WTC11 (cell line): ENCODE results near the gene GLRB. TPM values are rescaled to one million over a fixed set of nuclear protein-coding genes. Genes with fewer than 3 reads are reported as not detected.

Experiments
- ATAC-seq: fragments of 200-7000 bp; cut with Tn5 transposase; 2 replicates; pipeline ENCODE4 v1.10.0; 2021; ENCODE audit warnings: mild to moderate bottlenecking, moderate library complexity
- CTCF ChIA-PET: fragments of 300-600 bp; sonication (Branson Sonifier 250); formaldehyde crosslinking; loops from one replicate; lab custom pipeline; 2021; ENCODE audit warnings: antibody characterized with exemption; lab: Charles Lee
- POLR2A ChIA-PET: fragments of 350-600 bp; sonication (Branson Sonifier 250); formaldehyde crosslinking; loops from one replicate; lab custom pipeline; 2021; ENCODE audit warnings: antibody characterized with exemption; lab: Charles Lee
- DNase-seq: peaks from one replicate; pipeline ENCODE4 v3.0.0; 2021; ENCODE audit warnings: low spot score
- H3K27ac Mint-ChIP-seq: 2 replicates; pipeline ENCODE4 v1.8.0; 2021; ENCODE audit warnings: mixed read lengths
- H3K27me3 Mint-ChIP-seq: 2 replicates; pipeline ENCODE4 v1.8.0; 2021; ENCODE audit warnings: low read depth, mild to moderate bottlenecking, moderate library complexity, mixed read lengths
- H3K36me3 Mint-ChIP-seq: 2 replicates; pipeline ENCODE4 v1.8.0; 2021; ENCODE audit warnings: mixed read lengths
- H3K4me1 Mint-ChIP-seq: 2 replicates; pipeline ENCODE4 v1.8.0; 2022; ENCODE audit warnings: mixed read lengths
- H3K4me3 Mint-ChIP-seq: 2 replicates; pipeline ENCODE4 v1.8.0; 2021; ENCODE audit warnings: mild to moderate bottlenecking, moderate library complexity, mixed read lengths
- H3K9me3 Mint-ChIP-seq: 2 replicates; pipeline ENCODE4 v1.8.0; 2021; ENCODE audit warnings: mixed read lengths
- CBFB ChIP-seq: sonication (generic); formaldehyde crosslinking; IDR thresholded peaks from 2 replicates; pipeline ENCODE4 v1.8.1; 2022; ENCODE audit warnings: mild to moderate bottlenecking, low read depth, missing genetic modification reagents
- CDX4 ChIP-seq: fragments of 250-450 bp; sonication (Bioruptor Pico); IDR thresholded peaks from 2 replicates; pipeline ENCODE4 v1.9.0; 2021; ENCODE audit warnings: moderate library complexity, mild to moderate bottlenecking, inconsistent platforms, borderline replicate concordance
- FOXJ3 ChIP-seq: sonication (generic); formaldehyde crosslinking; IDR thresholded peaks from 2 replicates; pipeline ENCODE4 v1.9.0; 2021; ENCODE audit warnings: missing genetic modification reagents, mild to moderate bottlenecking, borderline replicate concordance
- GTF2I ChIP-seq: fragments of 250-450 bp; sonication (Bioruptor Pico); conservative IDR thresholded peaks from 2 replicates; pipeline ENCODE4 v1.4.0; 2021; ENCODE audit warnings: mild to moderate bottlenecking
- NFE2L1 ChIP-seq: sonication (generic); formaldehyde crosslinking; IDR thresholded peaks from 2 replicates; pipeline ENCODE4 v1.8.1; 2023; ENCODE audit warnings: missing genetic modification reagents
- NR1H2 ChIP-seq: sonication (generic); formaldehyde crosslinking; IDR thresholded peaks from 2 replicates; pipeline ENCODE4 v1.9.0; 2021; ENCODE audit warnings: mild to moderate bottlenecking, moderate library complexity, missing genetic modification reagents
- SP1 ChIP-seq: sonication (generic); formaldehyde crosslinking; conservative IDR thresholded peaks from 2 replicates; pipeline ENCODE4 v1.8.1; 2022; ENCODE audit warnings: missing genetic modification reagents
- TEAD1 ChIP-seq: sonication (generic); formaldehyde crosslinking; IDR thresholded peaks from 2 replicates; pipeline ENCODE4 v1.8.0; 2022; ENCODE audit warnings: mild to moderate bottlenecking, missing genetic modification reagents
- TP53 ChIP-seq: sonication (generic); formaldehyde crosslinking; IDR thresholded peaks from 2 replicates; pipeline ENCODE4 v1.8.1; 2023; ENCODE audit warnings: mild to moderate bottlenecking, missing genetic modification reagents
- ZBTB21 ChIP-seq: sonication (generic); formaldehyde crosslinking; IDR thresholded peaks from 2 replicates; pipeline ENCODE4 v1.8.1; 2023; ENCODE audit warnings: mild to moderate bottlenecking, missing genetic modification reagents, borderline replicate concordance
- ZMAT4 ChIP-seq: fragments of 250-450 bp; sonication (Bioruptor Pico); IDR thresholded peaks from 2 replicates; pipeline ENCODE4 v1.9.0; 2021; ENCODE audit warnings: mild to moderate bottlenecking
- ZNF219 ChIP-seq: sonication (generic); formaldehyde crosslinking; IDR thresholded peaks from 2 replicates; pipeline ENCODE4 v1.8.0; 2023; ENCODE audit warnings: missing genetic modification reagents, mild to moderate bottlenecking, borderline replicate concordance
- ZNF317 ChIP-seq: sonication (generic); formaldehyde crosslinking; IDR thresholded peaks from 2 replicates; pipeline ENCODE4 v1.8.1; 2023; ENCODE audit warnings: low read depth, mild to moderate bottlenecking, moderate library complexity, missing genetic modification reagents, borderline replicate concordance
- ZNF512 ChIP-seq: sonication (generic); formaldehyde crosslinking; IDR thresholded peaks from 2 replicates; pipeline ENCODE4 v1.8.1; 2022; ENCODE audit warnings: missing genetic modification reagents, borderline replicate concordance
- ZSCAN18 ChIP-seq: fragments of 250-450 bp; sonication (Bioruptor Pico); IDR thresholded peaks from 2 replicates; pipeline ENCODE4 v2.1.2; 2022; ENCODE audit warnings: mild to moderate bottlenecking, moderate library complexity
- total RNA-seq: library from RNA; stranded (reverse); gene quantifications from 3 replicates; pipeline ENCODE4 v1.2.3, GENCODE V29; 2021
- TF ChIP-seq, protein P1 (sequence below): sonication (generic); formaldehyde crosslinking; IDR thresholded peaks from 2 replicates; pipeline ENCODE4 v1.8.1; 2022; ENCODE audit warnings: mild to moderate bottlenecking, moderate library complexity, missing genetic modification reagents
- TF ChIP-seq, protein P2 (sequence below): sonication (generic); formaldehyde crosslinking; IDR thresholded peaks from 2 replicates; pipeline ENCODE4 v1.8.0; 2022; ENCODE audit warnings: missing genetic modification reagents

GLRB gene
- total RNA-seq, 1 experiment from 2014 or later = 0.31 TPM

- H3K36me3 Mint-ChIP-seq = no peaks in the 10 kb centered on the region
- H3K4me1 Mint-ChIP-seq = no peaks in the 10 kb centered on the region
- no peak overlapping the region for H3K27ac Mint-ChIP-seq
- H3K9me3 Mint-ChIP-seq = no peaks in the 10 kb centered on the region
- ATAC-seq (no peak), DNase-seq (no peak)
- H3K27me3 Mint-ChIP-seq = no peaks in the 10 kb centered on the region
- no peak overlapping the region for H3K4me3 Mint-ChIP-seq
- ChIA-PET CTCF (no interaction called here), POLR2A (no interaction called here)
- no peak for TF ChIP-seq ZNF219 (CRISPR knock-in tag)
- TF ChIP-seq, protein P1, sequence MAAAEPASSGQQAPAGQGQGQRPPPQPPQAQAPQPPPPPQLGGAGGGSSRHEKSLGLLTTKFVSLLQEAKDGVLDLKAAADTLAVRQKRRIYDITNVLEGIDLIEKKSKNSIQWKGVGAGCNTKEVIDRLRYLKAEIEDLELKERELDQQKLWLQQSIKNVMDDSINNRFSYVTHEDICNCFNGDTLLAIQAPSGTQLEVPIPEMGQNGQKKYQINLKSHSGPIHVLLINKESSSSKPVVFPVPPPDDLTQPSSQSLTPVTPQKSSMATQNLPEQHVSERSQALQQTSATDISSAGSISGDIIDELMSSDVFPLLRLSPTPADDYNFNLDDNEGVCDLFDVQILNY (CRISPR knock-in tag) = no peak
- no peak for TF ChIP-seq TP53 (CRISPR knock-in tag)
Observed at GRCh38 chr4:157121401-157121800, 45.5 kb downstream of the GLRB start.

DNA sequence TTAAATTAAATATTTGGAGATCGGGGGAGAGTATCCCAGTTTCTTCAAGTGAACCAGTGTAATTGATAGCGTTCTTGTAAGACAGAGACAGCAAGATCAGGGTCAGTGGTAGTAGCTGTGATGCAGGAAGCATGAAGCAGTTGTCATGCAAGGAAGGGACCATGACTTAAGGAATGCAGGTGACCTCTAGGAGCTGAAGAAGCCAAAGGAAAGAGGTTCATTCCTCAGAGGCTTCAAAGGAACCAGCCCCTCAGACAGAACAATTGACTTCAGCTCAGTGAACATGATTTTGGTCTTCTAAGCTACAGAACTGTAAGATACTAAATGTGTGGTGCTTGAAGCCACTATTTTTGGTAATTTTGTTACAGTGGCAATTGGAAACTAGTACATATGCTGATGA is 51.6 kb downstream of the GLRB start:
- peak; percentile 85 for ATAC-seq
- Mint-ChIP-seq H3K36me3 (no peaks in the 10 kb centered on the region), H3K9me3 (peaks cover 3% of the 10 kb centered on the region; the same call in 1 of the 2 replicates), H3K27me3 (no peaks in the 10 kb centered on the region; the same call in 1 of the 2 replicates)
- ChIA-PET CTCF (interaction anchor here (0.7 kb wide), 1 partner anchor 82 kb away, joined by 4 read pairs; no protein-coding TSS in a partner anchor), POLR2A (no interaction called here)
- DNase-seq = no peak
- TF ChIP-seq, protein P1 (CRISPR knock-in tag) = no peak
- TF ChIP-seq NR1H2 (CRISPR knock-in tag) (no peak), ZNF512 (CRISPR knock-in tag) (no peak), CBFB (CRISPR knock-in tag) (no peak), FOXJ3 (CRISPR knock-in tag) (no peak), CDX4 (CRISPR knock-in tag) (no peak), ZNF317 (no peak), ZBTB21 (CRISPR knock-in tag) (no peak), GTF2I (CRISPR knock-in tag) (no peak), NFE2L1 (no peak), ZNF219 (CRISPR knock-in tag) (no peak), ZSCAN18 (CRISPR knock-in tag) (no peak), ZMAT4 (CRISPR knock-in tag) (no peak), SP1 (no peak), TEAD1 (CRISPR knock-in tag) (no peak)
- TF ChIP-seq, protein P2, sequence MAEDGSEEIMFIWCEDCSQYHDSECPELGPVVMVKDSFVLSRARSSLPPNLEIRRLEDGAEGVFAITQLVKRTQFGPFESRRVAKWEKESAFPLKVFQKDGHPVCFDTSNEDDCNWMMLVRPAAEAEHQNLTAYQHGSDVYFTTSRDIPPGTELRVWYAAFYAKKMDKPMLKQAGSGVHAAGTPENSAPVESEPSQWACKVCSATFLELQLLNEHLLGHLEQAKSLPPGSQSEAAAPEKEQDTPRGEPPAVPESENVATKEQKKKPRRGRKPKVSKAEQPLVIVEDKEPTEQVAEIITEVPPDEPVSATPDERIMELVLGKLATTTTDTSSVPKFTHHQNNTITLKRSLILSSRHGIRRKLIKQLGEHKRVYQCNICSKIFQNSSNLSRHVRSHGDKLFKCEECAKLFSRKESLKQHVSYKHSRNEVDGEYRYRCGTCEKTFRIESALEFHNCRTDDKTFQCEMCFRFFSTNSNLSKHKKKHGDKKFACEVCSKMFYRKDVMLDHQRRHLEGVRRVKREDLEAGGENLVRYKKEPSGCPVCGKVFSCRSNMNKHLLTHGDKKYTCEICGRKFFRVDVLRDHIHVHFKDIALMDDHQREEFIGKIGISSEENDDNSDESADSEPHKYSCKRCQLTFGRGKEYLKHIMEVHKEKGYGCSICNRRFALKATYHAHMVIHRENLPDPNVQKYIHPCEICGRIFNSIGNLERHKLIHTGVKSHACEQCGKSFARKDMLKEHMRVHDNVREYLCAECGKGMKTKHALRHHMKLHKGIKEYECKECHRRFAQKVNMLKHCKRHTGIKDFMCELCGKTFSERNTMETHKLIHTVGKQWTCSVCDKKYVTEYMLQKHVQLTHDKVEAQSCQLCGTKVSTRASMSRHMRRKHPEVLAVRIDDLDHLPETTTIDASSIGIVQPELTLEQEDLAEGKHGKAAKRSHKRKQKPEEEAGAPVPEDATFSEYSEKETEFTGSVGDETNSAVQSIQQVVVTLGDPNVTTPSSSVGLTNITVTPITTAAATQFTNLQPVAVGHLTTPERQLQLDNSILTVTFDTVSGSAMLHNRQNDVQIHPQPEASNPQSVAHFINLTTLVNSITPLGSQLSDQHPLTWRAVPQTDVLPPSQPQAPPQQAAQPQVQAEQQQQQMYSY = no peak
- TF ChIP-seq, all 79 proteins: peak for 0
- H3K4me1 Mint-ChIP-seq = peaks cover 5% of the 10 kb centered on the region
- H3K4me3 Mint-ChIP-seq = no peak overlapping the region
- no peak overlapping the region for H3K27ac Mint-ChIP-seq
